Measurements from ENCODE around the gene GPX4. TPM values are rescaled to one million over a fixed set of nuclear protein-coding genes. Genes with fewer than 3 reads are reported as not detected.
A peak's percentile ranks its signal among the peaks of the same experiment; 100 is the strongest.
"Not testable (repeated sequence)": the region's sequence is repeated elsewhere in the genome, so short reads cannot be mapped to it uniquely, and the experiment has no call there.

Gene GPX4
- total RNA-seq, 6 experiments from 2014 or later, result 204 to 389 (median 212) TPM

- H3K36me3 ChIP-seq, result peaks cover 10 to 63% (median 26%) of the 10 kb centered on the region in 4 donors
- no peak for ATAC-seq
- H3K27ac ChIP-seq, result peak overlapping the region in 1 of 3 donors; percentile 35
- DNase-seq, result no peak
- intact Hi-C loops (cut with DNase I), result loop anchor here in 1 of 2 donors (10.0 kb wide), 1 partner anchor 72 kb away; no protein-coding TSS in a partner anchor
- no peaks in the 10 kb centered on the region for H3K9me3 ChIP-seq
- no peaks in the 10 kb centered on the region for H3K27me3 ChIP-seq
- H3K4me1 ChIP-seq, result peaks cover 0 to 13% (median 2%) of the 10 kb centered on the region in 4 donors
- WGBS (ENCODE audit: insufficient coverage, low coverage, low lambda C conversion rate, missing lambda C conversion rate), result 53% methylated on average over 6 of the region's 71 CpGs
- H3K4me3 ChIP-seq, result no peak overlapping the region
- TF ChIP-seq CTCF (IDR thresholded peaks at IDR 0.05) (no peak), POLR2A (IDR thresholded peaks at IDR 0.05) (no peak)
Measured at GRCh38 chr19:1112268-1113029, 8.7 kb downstream of the GPX4 start.

DNA sequence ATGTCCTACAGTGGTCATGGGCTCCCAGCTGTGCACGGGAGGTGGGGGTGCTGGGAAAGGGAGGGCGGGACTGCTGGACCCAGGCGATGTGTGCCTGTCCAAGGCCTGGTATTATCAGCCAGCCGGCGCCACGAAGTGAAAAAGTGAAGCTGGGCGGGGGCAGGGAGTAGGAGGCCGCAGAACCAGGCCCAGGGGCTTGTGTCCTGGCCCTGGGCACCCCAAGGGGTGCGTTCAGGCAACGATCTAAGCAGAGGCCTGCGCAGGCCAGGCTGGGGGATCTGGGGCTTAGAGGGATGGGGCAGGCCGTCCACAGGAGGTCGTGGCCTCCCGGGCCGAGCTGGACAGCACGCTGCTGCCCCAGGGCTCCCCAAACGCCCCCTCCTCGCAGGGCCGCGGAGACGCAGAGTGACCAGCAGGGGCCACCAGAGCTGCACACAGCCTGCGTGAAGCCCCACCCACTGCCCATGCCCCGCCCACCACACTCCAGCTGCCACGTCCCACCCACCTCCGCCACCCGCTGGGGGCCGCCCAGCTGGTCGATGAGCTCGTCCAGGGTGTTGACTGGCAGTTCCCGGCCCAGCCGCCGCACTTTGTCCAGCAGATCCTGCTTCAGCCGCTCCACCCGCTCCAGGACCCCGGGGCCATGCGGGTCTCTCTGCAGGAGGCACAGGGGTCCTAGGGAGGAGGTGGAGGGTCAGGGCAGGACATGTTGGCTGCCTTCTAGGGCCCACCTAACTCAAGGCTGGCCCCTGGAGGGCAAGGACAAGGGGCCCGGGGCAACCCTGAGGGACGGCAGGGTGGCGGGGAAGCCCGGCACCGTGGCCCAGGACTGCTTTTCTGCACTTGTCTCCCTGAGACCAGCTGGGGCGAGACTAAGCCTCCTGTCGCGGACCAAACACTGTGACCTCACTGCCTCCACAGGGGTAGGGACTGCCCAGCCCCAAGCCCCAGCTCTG is 9.5 kb downstream of the GPX4 start:
- TF ChIP-seq CTCF (IDR thresholded peaks at IDR 0.05) (peak; percentile 86 to 98 (median 92)), POLR2A (IDR thresholded peaks at IDR 0.05) (peak; percentile 33)
- H3K27me3 ChIP-seq, result no peaks in the 10 kb centered on the region
- no peaks in the 10 kb centered on the region for H3K9me3 ChIP-seq
- H3K4me1 ChIP-seq, result peaks cover 0 to 13% (median 2%) of the 10 kb centered on the region in 4 donors
- H3K4me3 ChIP-seq, result no peak overlapping the region
- H3K36me3 ChIP-seq, result peaks cover 10 to 65% (median 29%) of the 10 kb centered on the region in 4 donors
- DNase-seq (peak; percentile 97 to 99 (median 98)), ATAC-seq (peak; percentile 89 to 96 (median 93))
- peak overlapping the region; percentile 38 to 90 (median 78) for H3K27ac ChIP-seq
- intact Hi-C loops (cut with DNase I), result loop anchor here in 1 of 2 donors (10.0 kb wide), 1 partner anchor 71 kb away; no protein-coding TSS in a partner anchor
- 10% methylated on average over 6 of the region's 44 CpGs for WGBS (ENCODE audit: insufficient coverage, low coverage, low lambda C conversion rate, missing lambda C conversion rate)

GRCh38 chr19:1113986-1114483 is 10.2 kb downstream of the GPX4 start:
- Histone ChIP-seq H3K36me3 (peaks cover 12 to 66% (median 33%) of the 10 kb centered on the region in 4 donors), H3K4me1 (peaks cover 0 to 13% (median 2%) of the 10 kb centered on the region in 4 donors), H3K4me3 (no peak overlapping the region), H3K9me3 (no peaks in the 10 kb centered on the region), H3K27me3 (no peaks in the 10 kb centered on the region), H3K27ac (peak overlapping the region; percentile 38 to 90 (median 78))
- 31% methylated on average over 4 of the region's 25 CpGs for WGBS (ENCODE audit: insufficient coverage, low coverage, low lambda C conversion rate, missing lambda C conversion rate)
- TF ChIP-seq POLR2A (IDR thresholded peaks at IDR 0.05), result no peak
- TF ChIP-seq CTCF (IDR thresholded peaks at IDR 0.05), result no peak
- DNase-seq (no peak), ATAC-seq (peak; percentile 3 to 12 (median 8))
- intact Hi-C loops (cut with DNase I), result loop anchor here in 1 of 2 donors (10.0 kb wide), 1 partner anchor 71 kb away; no protein-coding TSS in a partner anchor

DNA sequence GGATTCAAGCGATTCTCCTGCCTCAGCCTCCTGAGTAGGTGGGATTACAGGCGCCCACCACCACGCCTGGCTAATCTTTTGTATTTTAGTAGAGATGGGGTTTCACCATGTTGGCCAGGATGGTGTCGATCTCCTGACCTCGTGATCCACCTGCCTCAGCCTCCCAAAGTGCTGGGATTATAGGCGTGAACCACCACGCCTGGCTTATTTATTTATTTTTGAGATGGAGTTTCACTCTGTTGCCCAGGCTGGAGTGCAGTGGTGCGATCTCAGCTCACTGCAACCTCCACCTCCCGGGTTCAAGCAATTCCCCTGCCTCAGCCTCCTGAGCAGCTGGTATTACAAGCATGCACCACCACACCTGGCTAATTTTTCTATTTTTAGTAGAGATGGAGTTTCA is 10.9 kb downstream of the GPX4 start:
- not testable (repeated sequence) for H3K4me3 ChIP-seq, DNase-seq, ATAC-seq, H3K27ac ChIP-seq, H3K9me3 ChIP-seq, H3K27me3 ChIP-seq
- Histone ChIP-seq H3K36me3 (peaks cover 14 to 70% (median 34%) of the 10 kb centered on the region in 4 donors), H3K4me1 (peaks cover 0 to 13% (median 2%) of the 10 kb centered on the region in 4 donors)
- 96% methylated on average over 7 of the region's 9 CpGs for WGBS (ENCODE audit: insufficient coverage, low coverage, low lambda C conversion rate, missing lambda C conversion rate)
- intact Hi-C loops (cut with DNase I), result loop anchor here (5.0 to 10.0 kb wide), 2 partner anchors 70 to 78 kb away; no protein-coding TSS in a partner anchor
